A549 (cell line): Measurements from ENCODE around the gene CITED2. TPM values are rescaled to one million over a fixed set of nuclear protein-coding genes. Genes with fewer than 3 reads are reported as not detected.

Experiments
- ATAC-seq, 2 experiments: fragments of 200-7000 bp in 1 of 2; fragments of >200 bp in 1 of 2; cut with Nextera tagmentation in 1 of 2; cut with Tn5 transposase in 1 of 2; 3 replicates each; pipeline versions ENCODE4 v1.8.0 to v1.9.1; 2018 to 2020; ENCODE audit warnings: mild to moderate bottlenecking in 1 of 2, moderate library complexity in 1 of 2
- CTCF ChIA-PET: fragments of 300-600 bp; sonication (Branson Sonifier 250); formaldehyde crosslinking; extraction: SDS; loops from one replicate; lab custom pipeline; 2021; ENCODE audit warnings: antibody characterized with exemption, inconsistent platforms; lab: Yijun Ruan, JAX
- POLR2A ChIA-PET: fragments of 350-600 bp; formaldehyde crosslinking; extraction: SDS; loops from one replicate; lab custom pipeline; 2021; ENCODE audit warnings: antibody characterized with exemption, inconsistent platforms; lab: Yijun Ruan, JAX
- DNase-seq, 2 experiments: peaks; one replicate each; pipeline versions ENCODE4 v3.0.0 to v3.0.0-alpha.2; 2011 to 2016; ENCODE audit warnings: low read depth in 1 of 2, low spot score in 1 of 2
- FAIRE-seq: peaks from 2 replicates; lab custom pipeline; 2011; peaks lifted over from hg19 to GRCh38; lab: Jason Lieb, UNC
- H3K27ac ChIP-seq, 2 experiments: fragments of >200 bp; sonication (Bioruptor Twin); formaldehyde crosslinking; 3 replicates each; pipeline ENCODE4 v1.5.1; 2016 to 2017
- H3K4me1 ChIP-seq: fragments of >200 bp; sonication (Bioruptor Twin); formaldehyde crosslinking; 3 replicates; pipeline ENCODE4 v1.6.1; 2016
- H3K4me2 ChIP-seq: fragments of >200 bp; sonication (Bioruptor Twin); formaldehyde crosslinking; 3 replicates; pipeline ENCODE4 v1.6.1; 2016
- H3K4me3 ChIP-seq: fragments of >200 bp; sonication (Bioruptor Twin); formaldehyde crosslinking; 3 replicates; pipeline ENCODE4 v1.5.1; 2016
- H3K9me3 ChIP-seq: fragments of >200 bp; sonication (Bioruptor Twin); formaldehyde crosslinking; 3 replicates; pipeline ENCODE4 v1.6.1; 2016
- ATOH8 ChIP-seq: fragments of 250-450 bp; sonication (Bioruptor Pico); IDR thresholded peaks from 2 replicates; pipeline ENCODE4 v1.5.0; 2020; ENCODE audit warnings: low read depth, mild to moderate bottlenecking, moderate library complexity
- BCL3 ChIP-seq: fragments of >200 bp; sonication (Bioruptor Twin); formaldehyde crosslinking; IDR thresholded peaks from 3 replicates; pipeline ENCODE4 v1.6.1; 2016
- BHLHE40 ChIP-seq: IDR thresholded peaks from 2 replicates; pipeline ENCODE4 v1.6.1; 2012; ENCODE audit warnings: low read depth, low read length, inconsistent platforms
- CBX8 ChIP-seq: fragments of 200-600 bp; sonication (generic); IDR thresholded peaks from 2 replicates; pipeline ENCODE4 v1.6.1; 2016
- CTCF ChIP-seq: fragments of >200 bp; sonication (Bioruptor Twin); formaldehyde crosslinking; IDR thresholded peaks from 3 replicates; pipeline ENCODE4 v1.5.1; 2016
- FOSL2 ChIP-seq, 2 experiments: fragments of 450-650 bp in 1 of 2; fragments of >200 bp in 1 of 2; sonication (Bioruptor Twin) in 1 of 2; formaldehyde crosslinking; IDR thresholded peaks; 2 replicates each; pipeline versions ENCODE4 v1.5.0 to v1.6.1; 2016 to 2020; ENCODE audit warnings: mild to moderate bottlenecking in 1 of 2, moderate library complexity in 1 of 2
- FOXS1 ChIP-seq: fragments of 250-450 bp; sonication (Bioruptor Pico); IDR thresholded peaks from 2 replicates; pipeline ENCODE4 v1.5.0; 2020; ENCODE audit warnings: mild to moderate bottlenecking, moderate library complexity
- GATA3 ChIP-seq: IDR thresholded peaks from 2 replicates; pipeline ENCODE4 v1.6.1; 2012; ENCODE audit warnings: borderline replicate concordance
- HOXA7 ChIP-seq: fragments of 250-450 bp; sonication (Bioruptor Pico); IDR thresholded peaks from 2 replicates; pipeline ENCODE4 v1.5.0; 2020; ENCODE audit warnings: mild to moderate bottlenecking, moderate library complexity
- HOXB13 ChIP-seq: fragments of 250-450 bp; sonication (Bioruptor Pico); IDR thresholded peaks from 2 replicates; pipeline ENCODE4 v1.5.0; 2020; ENCODE audit warnings: low read depth, mild to moderate bottlenecking, moderate library complexity
- KDM5A ChIP-seq: fragments of 200-600 bp; sonication (generic); IDR thresholded peaks from 2 replicates; pipeline ENCODE4 v1.6.1; 2016; ENCODE audit warnings: antibody characterized with exemption, mild to moderate bottlenecking
- MAX ChIP-seq: IDR thresholded peaks from 2 replicates; pipeline ENCODE4 v1.6.1; 2012
- MAZ ChIP-seq: fragments of 150-350 bp; IDR thresholded peaks from 2 replicates; pipeline ENCODE4 v1.6.1; 2014; ENCODE audit warnings: antibody characterized with exemption, low read depth, low read length, borderline replicate concordance
- NR3C1 ChIP-seq: fragments of >200 bp; sonication (Bioruptor Twin); formaldehyde crosslinking; IDR thresholded peaks from 3 replicates; pipeline ENCODE4 v1.6.1; 2017
- PBX3 ChIP-seq: IDR thresholded peaks from 2 replicates; pipeline ENCODE4 v1.6.1; 2012
- POLR2AphosphoS2 ChIP-seq: conservative IDR thresholded peaks from 2 replicates; pipeline ENCODE4 v1.6.1; 2012; ENCODE audit warnings: low read length, improper control_type of control experiment, inconsistent platforms
- RCOR1 ChIP-seq: fragments of 150-350 bp; IDR thresholded peaks from 2 replicates; pipeline ENCODE4 v1.6.1; 2014; ENCODE audit warnings: antibody characterized with exemption, low read length, low read depth
- RFX5 ChIP-seq: fragments of 450-650 bp; IDR thresholded peaks from 2 replicates; pipeline ENCODE4 v1.7.1; 2014; ENCODE audit warnings: antibody characterized with exemption, mild to moderate bottlenecking, moderate library complexity
- SMC3 ChIP-seq: fragments of >200 bp; sonication (Bioruptor Twin); formaldehyde crosslinking; IDR thresholded peaks from 3 replicates; pipeline ENCODE4 v1.6.1; 2018; ENCODE audit warnings: inconsistent platforms
- SREBF2 ChIP-seq: fragments of 450-650 bp; IDR thresholded peaks from 2 replicates; pipeline ENCODE4 v1.6.1; 2014; ENCODE audit warnings: mild to moderate bottlenecking, moderate library complexity
- TFCP2L1 ChIP-seq: fragments of 250-450 bp; sonication (Bioruptor Pico); IDR thresholded peaks from 2 replicates; pipeline ENCODE4 v1.5.0; 2021; ENCODE audit warnings: mild to moderate bottlenecking
- USF2 ChIP-seq: fragments of 450-650 bp; IDR thresholded peaks from 2 replicates; pipeline ENCODE4 v1.6.1; 2014; ENCODE audit warnings: antibody characterized with exemption
- ZFP36 ChIP-seq: fragments of 450-650 bp; IDR thresholded peaks from 2 replicates; pipeline ENCODE4 v1.6.1; 2014; ENCODE audit warnings: borderline replicate concordance; ENCODE audit not compliant: partially characterized antibody
- ZNF302 ChIP-seq: fragments of 250-450 bp; sonication (Bioruptor Pico); IDR thresholded peaks from 2 replicates; pipeline ENCODE4 v1.9.0; 2021; ENCODE audit warnings: inconsistent platforms, mild to moderate bottlenecking, moderate library complexity
- ZSCAN20 ChIP-seq: fragments of 250-450 bp; sonication (Bioruptor Pico); IDR thresholded peaks from 2 replicates; pipeline ENCODE4 v1.8.0; 2022; ENCODE audit warnings: mild to moderate bottlenecking, moderate library complexity
- WGBS: methylation state at CpG from one replicate; pipeline ENCODE4 v1.1.6; 2017; ENCODE audit errors: missing lambda C conversion rate; 5-methylcytosine and 5-hydroxymethylcytosine counted together
- polyA plus RNA-seq, 4 experiments: library from polyadenylated mRNA; depleted of rRNA in 3 of 4; stranded (reverse); fragments of >200 nt; fragmentation: RNase III in 1 of 4; extraction: RNeasy Plus Mini Kit Qiagen cat#74134 plus additional on column Dnase treatment in 1 of 4; gene quantifications; 2 replicates in 3 of 4; 3 replicates in 1 of 4; pipeline ENCODE4 v1.2.3, GENCODE V29; 2011 to 2017

CITED2 gene
- polyA plus RNA-seq, 2 of the 4 experiments (the other 2 are of a cell fraction), result 6.4 to 9.3 TPM

- no peak overlapping the region for H3K27ac ChIP-seq
- ATAC-seq, result no peak
- FAIRE-seq, result no peak
- H3K4me1 ChIP-seq, result no peaks in the 10 kb centered on the region
- no peaks in the 10 kb centered on the region for H3K9me3 ChIP-seq
- TF ChIP-seq FOSL2 (IDR thresholded peaks at IDR 0.05) (no peak), FOSL2 (CRISPR knock-in tag; IDR thresholded peaks at IDR 0.05) (no peak), NR3C1 (no peak), ATOH8 (no peak), ZFP36 (no peak), ZSCAN20 (CRISPR knock-in tag) (no peak), RCOR1 (no peak), HOXA7 (CRISPR knock-in tag) (no peak), HOXB13 (CRISPR knock-in tag) (no peak), FOXS1 (no peak), TFCP2L1 (CRISPR knock-in tag) (no peak), USF2 (no peak), CBX8 (no peak), RFX5 (no peak), POLR2AphosphoS2 (no peak), CTCF (no peak), GATA3 (no peak), SMC3 (no peak), MAZ (no peak), ZNF302 (CRISPR knock-in tag) (no peak)
- no peak overlapping the region for H3K4me2 ChIP-seq
- 59% methylated on average over 2 of the region's 2 CpGs for WGBS
- DNase-seq, result no peak
- ChIA-PET POLR2A (no interaction called here), CTCF (no interaction called here)
- H3K4me3 ChIP-seq, result no peak overlapping the region
Observed at GRCh38 chr6:139337001-139337400, 37.4 kb downstream of the CITED2 start.

- WGBS, result 57% methylated on average over 4 of the region's 4 CpGs
- no peak for FAIRE-seq
- ChIA-PET POLR2A (no interaction called here), CTCF (interaction anchor here (0.6 kb wide), 1 partner anchor 725 kb away, joined by 3 read pairs; no protein-coding TSS in a partner anchor)
- no peak for ATAC-seq
- H3K9me3 ChIP-seq, result no peaks in the 10 kb centered on the region
- H3K4me1 ChIP-seq, result no peaks in the 10 kb centered on the region
- no peak overlapping the region for H3K27ac ChIP-seq
- no peak overlapping the region for H3K4me2 ChIP-seq
- TF ChIP-seq TFCP2L1 (CRISPR knock-in tag) (no peak), KDM5A (no peak), USF2 (no peak), SREBF2 (no peak), BCL3 (no peak), POLR2AphosphoS2 (no peak), ZSCAN20 (CRISPR knock-in tag) (no peak), CTCF (no peak), CBX8 (no peak), MAX (no peak), BHLHE40 (no peak), PBX3 (no peak)
- H3K4me3 ChIP-seq, result no peak overlapping the region
- DNase-seq, result no peak
Observed at GRCh38 chr6:139336488-139336887, 38.0 kb downstream of the CITED2 start.
